ENCODE data around the gene NOL9.

DNA sequence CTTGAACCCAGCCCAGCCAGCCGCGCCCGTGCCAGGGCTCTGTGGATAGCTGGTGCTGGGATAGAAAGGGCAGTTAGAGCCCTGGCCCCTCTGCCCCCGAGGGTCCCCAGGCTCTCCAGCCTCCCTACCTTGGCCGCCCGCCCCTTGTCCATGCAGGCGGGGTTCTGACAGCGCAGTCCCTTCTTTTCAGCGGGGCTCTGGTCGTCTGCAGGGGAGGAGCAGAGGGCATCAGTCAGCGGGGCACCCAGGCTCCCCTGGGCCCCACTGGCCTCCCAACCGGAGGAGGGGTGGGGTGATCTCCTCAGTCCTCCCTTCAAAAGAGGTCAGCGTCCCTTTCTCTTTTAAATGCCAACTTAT is 58.0 kb downstream of the NOL9 start:
- TF ChIP-seq, protein P1, sequence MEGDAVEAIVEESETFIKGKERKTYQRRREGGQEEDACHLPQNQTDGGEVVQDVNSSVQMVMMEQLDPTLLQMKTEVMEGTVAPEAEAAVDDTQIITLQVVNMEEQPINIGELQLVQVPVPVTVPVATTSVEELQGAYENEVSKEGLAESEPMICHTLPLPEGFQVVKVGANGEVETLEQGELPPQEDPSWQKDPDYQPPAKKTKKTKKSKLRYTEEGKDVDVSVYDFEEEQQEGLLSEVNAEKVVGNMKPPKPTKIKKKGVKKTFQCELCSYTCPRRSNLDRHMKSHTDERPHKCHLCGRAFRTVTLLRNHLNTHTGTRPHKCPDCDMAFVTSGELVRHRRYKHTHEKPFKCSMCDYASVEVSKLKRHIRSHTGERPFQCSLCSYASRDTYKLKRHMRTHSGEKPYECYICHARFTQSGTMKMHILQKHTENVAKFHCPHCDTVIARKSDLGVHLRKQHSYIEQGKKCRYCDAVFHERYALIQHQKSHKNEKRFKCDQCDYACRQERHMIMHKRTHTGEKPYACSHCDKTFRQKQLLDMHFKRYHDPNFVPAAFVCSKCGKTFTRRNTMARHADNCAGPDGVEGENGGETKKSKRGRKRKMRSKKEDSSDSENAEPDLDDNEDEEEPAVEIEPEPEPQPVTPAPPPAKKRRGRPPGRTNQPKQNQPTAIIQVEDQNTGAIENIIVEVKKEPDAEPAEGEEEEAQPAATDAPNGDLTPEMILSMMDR (IDR thresholded peaks at IDR 0.05) = no peak
- TF ChIP-seq POLR2A (IDR thresholded peaks at IDR 0.05) = no peak

All from stomach (tissue), 4 donors.